BJ (cell line): ENCODE results near the gene LARP1B. TPM values are rescaled to one million over a fixed set of nuclear protein-coding genes. Genes with fewer than 3 reads are reported as not detected.

ENCODE experiments used
- CTCF ChIA-PET: fragments of 350-600 bp; formaldehyde crosslinking; extraction: SDS; loops from one replicate; lab custom pipeline; 2021; ENCODE audit warnings: antibody characterized with exemption, inconsistent platforms; lab: Yijun Ruan, JAX
- POLR2A ChIA-PET: fragments of 300-600 bp; sonication (Branson Sonifier 250); formaldehyde crosslinking; extraction: SDS; loops from one replicate; lab custom pipeline; 2021; ENCODE audit warnings: antibody characterized with exemption; lab: Charles Lee
- DNase-seq: peaks from one replicate; pipeline ENCODE4 v3.0.0-alpha.2; 2011; ENCODE audit warnings: low read depth
- H3K27me3 ChIP-seq: 2 replicates; pipeline ENCODE4 v1.6.0; 2011; ENCODE audit warnings: low read length; ENCODE audit not compliant: control insufficient read depth, insufficient read depth
- H3K36me3 ChIP-seq: 2 replicates; pipeline ENCODE4 v1.5.1; 2011; ENCODE audit warnings: low read length; ENCODE audit not compliant: control insufficient read depth, insufficient read depth
- H3K4me3 ChIP-seq: 2 replicates; pipeline ENCODE4 v1.5.1; 2011; ENCODE audit warnings: low read depth, mild to moderate bottlenecking, control low read depth, low read length
- polyA plus RNA-seq: library from polyadenylated mRNA; depleted of rRNA; stranded (reverse); fragments of >200 nt; gene quantifications from 2 replicates; pipeline ENCODE4 v1.2.3, GENCODE V29; 2011
- TF ChIP-seq, protein P1 (sequence below): IDR thresholded peaks from 2 replicates; pipeline ENCODE4 v1.5.1; 2011; ENCODE audit warnings: low read depth, mild to moderate bottlenecking, control low read depth, inconsistent platforms, low read length, moderate library complexity; ENCODE audit not compliant: insufficient read depth

Gene LARP1B
- polyA plus RNA-seq, 1 experiment: 4.5 TPM

DNA sequence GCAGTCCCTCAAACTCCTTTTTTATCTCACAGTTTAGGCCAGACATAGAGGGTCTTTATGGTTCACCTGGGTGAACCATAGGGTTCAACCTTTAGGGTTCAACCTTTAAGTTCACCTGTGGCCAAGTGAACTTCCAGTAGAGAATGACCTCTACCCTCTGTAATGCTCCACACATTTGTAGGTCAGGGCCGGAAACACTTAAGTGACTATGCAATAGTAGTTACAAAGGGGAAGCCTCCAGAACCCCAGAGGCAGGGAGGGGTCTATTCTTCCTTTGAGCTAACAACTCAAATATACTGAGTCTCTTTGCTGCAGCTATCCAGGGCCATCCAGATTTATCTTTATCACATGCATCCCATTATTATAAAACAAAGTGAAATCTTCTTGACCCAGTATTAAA is 100.0 kb downstream of the LARP1B start:
- TF ChIP-seq, protein P1, sequence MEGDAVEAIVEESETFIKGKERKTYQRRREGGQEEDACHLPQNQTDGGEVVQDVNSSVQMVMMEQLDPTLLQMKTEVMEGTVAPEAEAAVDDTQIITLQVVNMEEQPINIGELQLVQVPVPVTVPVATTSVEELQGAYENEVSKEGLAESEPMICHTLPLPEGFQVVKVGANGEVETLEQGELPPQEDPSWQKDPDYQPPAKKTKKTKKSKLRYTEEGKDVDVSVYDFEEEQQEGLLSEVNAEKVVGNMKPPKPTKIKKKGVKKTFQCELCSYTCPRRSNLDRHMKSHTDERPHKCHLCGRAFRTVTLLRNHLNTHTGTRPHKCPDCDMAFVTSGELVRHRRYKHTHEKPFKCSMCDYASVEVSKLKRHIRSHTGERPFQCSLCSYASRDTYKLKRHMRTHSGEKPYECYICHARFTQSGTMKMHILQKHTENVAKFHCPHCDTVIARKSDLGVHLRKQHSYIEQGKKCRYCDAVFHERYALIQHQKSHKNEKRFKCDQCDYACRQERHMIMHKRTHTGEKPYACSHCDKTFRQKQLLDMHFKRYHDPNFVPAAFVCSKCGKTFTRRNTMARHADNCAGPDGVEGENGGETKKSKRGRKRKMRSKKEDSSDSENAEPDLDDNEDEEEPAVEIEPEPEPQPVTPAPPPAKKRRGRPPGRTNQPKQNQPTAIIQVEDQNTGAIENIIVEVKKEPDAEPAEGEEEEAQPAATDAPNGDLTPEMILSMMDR: no peak
- no peak overlapping the region for H3K4me3 ChIP-seq
- POLR2A ChIA-PET: no interaction called here
- H3K27me3 ChIP-seq: no peaks in the 10 kb centered on the region
- H3K36me3 ChIP-seq: no peaks in the 10 kb centered on the region
- CTCF ChIA-PET: no interaction called here
- no peak for DNase-seq

- no peaks in the 10 kb centered on the region for H3K27me3 ChIP-seq
- no peak overlapping the region for H3K4me3 ChIP-seq
- DNase-seq: no peak
- ChIA-PET POLR2A (interaction anchor here (0.5 kb wide), 1 partner anchor 563 kb away, joined by 3 read pairs; no protein-coding TSS in a partner anchor), CTCF (no interaction called here)
- TF ChIP-seq, protein P1: no peak
- H3K36me3 ChIP-seq: no peaks in the 10 kb centered on the region
Observed at GRCh38 chr4:128162434-128162833, 101.3 kb downstream of the LARP1B start.

GRCh38 chr4:128163177-128164117 is 102.3 kb downstream of the LARP1B start:
- ChIA-PET CTCF (no interaction called here), POLR2A (interaction anchor here (0.6 kb wide), 1 partner anchor 67 kb away, joined by 3 read pairs; no protein-coding TSS in a partner anchor)
- TF ChIP-seq, protein P1: no peak
- Histone ChIP-seq H3K36me3 (no peaks in the 10 kb centered on the region), H3K4me3 (no peak overlapping the region), H3K27me3 (no peaks in the 10 kb centered on the region)
- peak; percentile 23 for DNase-seq

GRCh38 chr4:128166982-128167381 is 105.9 kb downstream of the LARP1B start:
- TF ChIP-seq, protein P1: no peak
- POLR2A ChIA-PET: no interaction called here
- DNase-seq: no peak
- CTCF ChIA-PET: no interaction called here
- Histone ChIP-seq H3K27me3 (no peaks in the 10 kb centered on the region), H3K36me3 (no peaks in the 10 kb centered on the region), H3K4me3 (no peak overlapping the region)

DNA sequence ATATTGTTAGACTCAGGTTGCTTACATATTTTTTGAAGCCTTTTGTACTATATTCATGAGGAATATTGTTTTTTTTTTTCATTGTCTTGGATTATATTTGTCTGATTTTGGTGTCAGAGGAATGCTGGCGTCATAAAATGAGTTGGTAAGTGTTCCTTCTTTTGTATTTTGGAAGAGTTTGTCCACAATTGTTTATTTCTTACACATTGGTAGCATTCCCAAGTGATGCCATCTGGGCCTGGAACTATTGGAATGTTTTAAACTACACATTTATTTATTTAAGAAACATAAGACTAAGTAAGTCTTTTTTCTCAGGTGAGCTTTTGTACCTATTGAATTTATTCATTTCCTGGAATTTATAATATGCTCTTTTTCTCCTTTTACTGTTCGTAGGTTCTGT is 107.6 kb downstream of the LARP1B start:
- ChIA-PET CTCF (interaction anchor here (0.5 kb wide), 1 partner anchor 281 kb away, joined by 3 read pairs; no protein-coding TSS in a partner anchor), POLR2A (no interaction called here)
- H3K27me3 ChIP-seq: no peaks in the 10 kb centered on the region
- no peaks in the 10 kb centered on the region for H3K36me3 ChIP-seq
- no peak for DNase-seq
- TF ChIP-seq, protein P1: no peak
- H3K4me3 ChIP-seq: no peak overlapping the region
